ENCODE measurements around the gene GPD1L. TPM values are rescaled to one million over a fixed set of nuclear protein-coding genes. Genes with fewer than 3 reads are reported as not detected.

The GPD1L gene
- total RNA-seq, 2 donors from 2014 or later, result 20.6 to 24.2 TPM

DNA sequence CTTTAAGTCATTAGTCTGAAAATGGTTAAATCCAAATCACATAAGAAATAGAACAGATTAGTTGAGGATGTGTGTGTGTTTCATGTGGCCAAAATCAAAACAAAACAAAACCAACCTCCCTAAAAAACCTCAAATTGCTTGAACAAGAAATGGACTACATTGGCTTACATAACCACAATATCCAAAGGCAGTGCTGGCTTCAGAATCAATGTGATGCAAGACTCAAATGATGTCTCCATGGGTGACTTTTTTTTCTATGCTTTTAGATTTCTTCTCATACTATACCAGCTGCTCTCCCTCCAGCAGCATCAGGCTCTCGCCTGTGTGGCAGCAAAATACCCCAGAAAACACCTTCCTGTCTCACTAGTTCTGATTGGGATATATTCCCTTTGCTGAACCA is 96.1 kb downstream of the GPD1L start:
- H3K27ac Mint-ChIP-seq, result no peak overlapping the region
- no peak for DNase-seq
- no peak for ATAC-seq (replicated peaks in 1 of 2)
- H3K9me3 Mint-ChIP-seq, result no peaks in the 10 kb centered on the region
- no peaks in the 10 kb centered on the region for H3K36me3 Mint-ChIP-seq (ENCODE audit: insufficient read depth in 2 of 2)
- H3K4me1 Mint-ChIP-seq (ENCODE audit: low read depth), result no peaks in the 10 kb centered on the region
- no peak overlapping the region for H3K4me3 Mint-ChIP-seq
- peaks cover 12% of the 10 kb centered on the region for H3K27me3 Mint-ChIP-seq (ENCODE audit: low read depth)

DNA sequence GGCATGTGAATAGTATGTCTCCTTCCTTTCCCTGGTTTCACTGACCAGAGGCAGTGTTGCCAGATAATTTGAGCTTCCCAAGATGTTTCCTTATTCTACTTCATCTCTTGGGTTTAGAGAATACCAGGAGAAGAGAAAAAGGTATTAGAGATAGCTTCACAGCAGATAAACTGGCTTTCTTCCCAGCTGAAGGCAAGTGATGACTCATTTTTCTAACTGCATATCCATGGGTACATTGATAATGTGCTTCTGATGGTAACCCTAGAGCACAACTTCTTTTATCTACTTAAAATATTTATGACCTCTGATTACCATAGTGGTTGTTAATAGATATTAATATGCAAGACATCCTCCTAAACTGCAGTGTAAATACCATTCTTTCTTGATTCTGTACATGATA is 97.4 kb downstream of the GPD1L start:
- DNase-seq (no peak), ATAC-seq (replicated peaks in 1 of 2) (no peak)
- Mint-ChIP-seq H3K36me3 (ENCODE audit: insufficient read depth in 2 of 2) (no peaks in the 10 kb centered on the region), H3K4me3 (no peak overlapping the region), H3K4me1 (ENCODE audit: low read depth) (no peaks in the 10 kb centered on the region), H3K27ac (no peak overlapping the region), H3K9me3 (no peaks in the 10 kb centered on the region), H3K27me3 (ENCODE audit: low read depth) (peaks cover 12% of the 10 kb centered on the region)

DNA sequence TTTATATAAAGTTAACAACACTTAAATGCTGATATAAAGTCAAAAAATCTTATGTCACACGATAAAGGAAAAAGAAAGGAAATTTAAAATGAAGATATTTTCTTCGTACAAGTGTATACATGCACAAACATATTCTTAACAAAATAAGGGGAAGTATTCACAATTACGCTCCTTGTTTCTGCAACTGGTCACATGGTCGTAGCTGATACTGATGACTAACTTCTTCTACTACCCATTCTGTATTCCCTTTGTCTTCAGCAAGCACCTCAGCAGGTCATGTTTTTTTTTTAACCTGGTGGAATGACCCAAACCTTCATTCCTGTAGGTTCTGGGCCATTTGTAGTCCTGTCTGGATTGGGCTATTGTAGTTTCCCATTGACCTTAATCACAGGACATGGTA is 102.0 kb downstream of the GPD1L start:
- Mint-ChIP-seq H3K27ac (no peak overlapping the region), H3K9me3 (no peaks in the 10 kb centered on the region), H3K4me1 (ENCODE audit: low read depth) (no peaks in the 10 kb centered on the region), H3K27me3 (ENCODE audit: low read depth) (no peaks in the 10 kb centered on the region), H3K4me3 (no peak overlapping the region), H3K36me3 (ENCODE audit: insufficient read depth in 2 of 2) (no peaks in the 10 kb centered on the region)
- ATAC-seq (replicated peaks in 1 of 2), result no peak
- DNase-seq, result no peak

DNA sequence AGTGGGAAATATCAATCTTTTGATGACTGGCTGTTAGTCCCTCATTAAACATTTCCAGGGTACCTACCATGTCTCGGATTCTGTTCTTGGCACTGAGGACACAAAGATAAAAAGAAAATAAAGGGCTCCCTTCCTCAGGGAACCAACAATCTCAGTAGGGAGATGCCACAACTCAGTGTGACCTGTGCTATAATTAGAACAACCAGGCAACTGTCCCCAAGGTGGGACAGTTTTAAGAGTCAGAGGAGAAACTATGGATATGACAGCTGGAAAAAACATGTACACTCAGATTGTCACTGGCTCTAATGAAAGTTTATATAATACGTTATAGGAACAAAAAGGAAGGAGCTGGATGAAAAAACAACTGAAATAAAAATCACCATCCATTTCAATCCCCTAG is 108.8 kb downstream of the GPD1L start:
- Mint-ChIP-seq H3K4me1 (ENCODE audit: low read depth) (no peaks in the 10 kb centered on the region), H3K4me3 (no peak overlapping the region), H3K27me3 (ENCODE audit: low read depth) (no peaks in the 10 kb centered on the region), H3K27ac (no peak overlapping the region), H3K9me3 (peaks cover 3 to 9% of the 10 kb centered on the region in 2 donors), H3K36me3 (ENCODE audit: insufficient read depth in 2 of 2) (peaks cover 2 to 3% of the 10 kb centered on the region in 2 donors)
- ATAC-seq (replicated peaks in 1 of 2) (no peak), DNase-seq (no peak)

DNA sequence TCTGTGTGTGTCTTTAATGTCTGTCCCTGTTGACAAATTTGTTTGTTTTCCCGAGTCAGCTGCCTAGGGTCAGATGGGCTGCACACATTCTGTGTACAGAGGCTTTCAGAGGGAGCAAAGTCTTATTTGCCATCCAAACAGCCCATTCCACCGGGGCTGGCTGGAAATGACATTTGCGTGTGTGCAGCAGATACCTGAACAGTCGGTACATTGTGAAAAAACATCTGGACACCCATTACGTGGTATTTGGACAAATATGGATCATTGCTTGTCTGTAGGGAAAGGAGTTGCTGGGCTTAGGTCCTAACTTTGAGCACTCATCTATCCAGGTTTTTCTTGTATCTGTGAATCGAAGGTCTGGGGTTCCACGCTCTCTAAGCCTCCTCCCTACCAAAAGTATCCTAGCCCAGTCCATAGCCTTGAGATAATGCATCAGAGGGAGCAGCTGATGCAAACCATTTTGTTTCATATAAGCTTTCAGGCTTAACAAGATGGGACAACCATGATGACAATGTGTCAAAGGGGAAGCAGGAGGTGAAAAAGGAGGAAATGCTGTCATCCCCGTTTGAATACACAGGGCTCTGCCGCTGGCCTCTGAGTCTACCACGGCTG is 109.9 kb downstream of the GPD1L start:
- no peaks in the 10 kb centered on the region for H3K27me3 Mint-ChIP-seq (ENCODE audit: low read depth)
- no peak overlapping the region for H3K4me3 Mint-ChIP-seq
- peaks cover 3 to 9% of the 10 kb centered on the region in 2 donors for H3K9me3 Mint-ChIP-seq
- peaks cover 2 to 6% of the 10 kb centered on the region in 2 donors for H3K36me3 Mint-ChIP-seq (ENCODE audit: insufficient read depth in 2 of 2)
- no peak for ATAC-seq (replicated peaks in 1 of 2)
- no peak overlapping the region for H3K27ac Mint-ChIP-seq
- DNase-seq, result no peak
- H3K4me1 Mint-ChIP-seq (ENCODE audit: low read depth), result no peaks in the 10 kb centered on the region

DNA sequence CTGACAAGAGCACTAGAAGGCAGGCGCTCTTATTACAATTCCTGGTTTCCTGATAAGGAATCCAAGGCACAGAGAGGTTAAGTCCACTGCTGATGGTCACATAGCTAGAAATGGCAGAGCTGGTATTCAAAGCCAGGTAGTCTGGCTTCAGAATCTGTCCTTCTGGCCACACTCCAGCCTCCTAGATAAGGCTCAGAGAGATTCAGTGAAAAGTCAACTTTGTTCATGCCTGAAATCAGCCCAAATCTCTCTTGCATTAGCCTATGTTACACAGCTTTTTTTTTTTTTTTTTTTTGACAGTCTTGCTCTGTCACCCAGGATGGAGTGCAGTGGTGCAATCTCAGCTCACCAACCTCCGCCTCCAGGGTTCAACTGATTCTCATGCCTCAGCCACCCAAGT is 110.9 kb downstream of the GPD1L start:
- H3K27ac Mint-ChIP-seq, result no peak overlapping the region
- no peak for DNase-seq
- peaks cover 3 to 9% of the 10 kb centered on the region in 2 donors for H3K9me3 Mint-ChIP-seq
- peaks cover 2 to 6% of the 10 kb centered on the region in 2 donors for H3K36me3 Mint-ChIP-seq (ENCODE audit: insufficient read depth in 2 of 2)
- no peak for ATAC-seq (replicated peaks in 1 of 2)
- no peaks in the 10 kb centered on the region for H3K27me3 Mint-ChIP-seq (ENCODE audit: low read depth)
- no peaks in the 10 kb centered on the region for H3K4me1 Mint-ChIP-seq (ENCODE audit: low read depth)
- H3K4me3 Mint-ChIP-seq, result no peak overlapping the region

Other genes starting within 250 kb of the GPD1L start
- gene OSBPL10, start 125.4 kb upstream of the GPD1L start, total RNA-seq, result 1 to 10 TPM; 2.2 to 5.1 TPM
- gene ZNF860, start 124.9 kb upstream of the GPD1L start, total RNA-seq, result under 1 TPM in 1 of 2 donors, not detected in 1; 0.14 TPM
- 1 to 10 TPM; 7.1 to 9.0 TPM for gene CMTM8, start 132.1 kb downstream of the GPD1L start, total RNA-seq

Measured in activated T-cell treated with anti-CD3 and anti-CD28 coated beads, Interleukin-2, amount 50 U/mL, for 72 hours (primary cell).